Tibial nerve (tissue), 3 donors: ENCODE data around the gene LONRF3.

Experiments used
- CTCF ChIP-seq, 5 experiments: fragments of 200-600 bp in 3 of 5; fragments of 450-650 bp in 2 of 5; sonication (generic) in 3 of 5; IDR thresholded peaks; one replicate each; pipeline ENCODE4 v1.5.1; 2016 to 2019; ENCODE audit warnings: antibody characterized with exemption in 5 of 5, mild to moderate bottlenecking in 3 of 5, moderate library complexity in 2 of 5
- POLR2A ChIP-seq, 2 donors: fragments of 450-650 bp; IDR thresholded peaks; one replicate each; pipeline ENCODE4 v1.6.1; 2017; ENCODE audit warnings: antibody characterized with exemption in 2 of 2, mild to moderate bottlenecking in 2 of 2, moderate library complexity in 2 of 2

GRCh38 chrX:118945921-118946320 lies 28.5 kb upstream of the LONRF3 start:
- TF ChIP-seq CTCF (IDR thresholded peaks at IDR 0.05) (no peak), POLR2A (IDR thresholded peaks at IDR 0.05) (no peak)
